Stimulated activated CD4-positive, alpha-beta T cell treated with anti-CD3 and anti-CD28 coated beads, Interleukin-2, amount 100 ng/mL, for 48 hours (primary cell): ENCODE results near the gene AQP6.

Source experiments
- DNase-seq, 2 donors: peaks; one replicate each; pipeline ENCODE4 v3.0.0-alpha.2; 2020

Gene AQP6, protein sequence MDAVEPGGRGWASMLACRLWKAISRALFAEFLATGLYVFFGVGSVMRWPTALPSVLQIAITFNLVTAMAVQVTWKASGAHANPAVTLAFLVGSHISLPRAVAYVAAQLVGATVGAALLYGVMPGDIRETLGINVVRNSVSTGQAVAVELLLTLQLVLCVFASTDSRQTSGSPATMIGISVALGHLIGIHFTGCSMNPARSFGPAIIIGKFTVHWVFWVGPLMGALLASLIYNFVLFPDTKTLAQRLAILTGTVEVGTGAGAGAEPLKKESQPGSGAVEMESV

DNA sequence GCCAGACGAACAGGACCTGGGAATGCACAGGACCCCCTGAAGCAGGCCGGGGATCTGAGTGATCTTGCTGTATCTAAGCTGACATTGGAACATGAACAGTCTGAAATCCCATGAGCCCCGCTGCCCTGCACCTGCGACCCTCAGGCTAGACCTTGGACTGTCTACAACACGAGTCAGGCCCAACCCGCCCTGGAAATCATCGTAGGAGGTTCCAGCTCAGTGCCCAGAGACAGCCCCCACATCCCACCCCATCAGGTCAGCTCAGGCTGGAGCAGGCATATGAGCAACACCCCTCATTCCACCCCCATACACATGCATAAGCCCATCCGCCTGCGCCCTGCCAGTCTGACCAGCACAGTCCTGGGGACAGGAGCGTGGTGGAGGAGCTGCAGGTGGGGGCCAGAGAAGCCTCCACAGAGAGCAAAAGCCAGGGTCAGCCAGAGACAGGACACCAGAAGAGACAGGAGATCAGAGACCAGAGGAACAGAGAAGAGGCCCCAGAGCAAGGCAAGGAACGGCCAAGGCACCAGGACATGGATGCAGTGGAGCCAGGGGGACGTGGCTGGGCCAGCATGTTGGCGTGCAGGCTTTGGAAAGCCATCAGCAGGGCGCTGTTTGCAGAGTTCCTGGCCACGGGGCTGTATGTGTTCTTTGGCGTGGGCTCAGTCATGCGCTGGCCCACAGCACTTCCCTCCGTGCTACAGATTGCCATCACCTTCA lies at the start of gene AQP6:
TSS of gene AQP6 (plus strand) at position 307 of the 720 bp plus-strand sequence. CDS start at position 534, 227 bp downstream.
- no peak for DNase-seq

DNA sequence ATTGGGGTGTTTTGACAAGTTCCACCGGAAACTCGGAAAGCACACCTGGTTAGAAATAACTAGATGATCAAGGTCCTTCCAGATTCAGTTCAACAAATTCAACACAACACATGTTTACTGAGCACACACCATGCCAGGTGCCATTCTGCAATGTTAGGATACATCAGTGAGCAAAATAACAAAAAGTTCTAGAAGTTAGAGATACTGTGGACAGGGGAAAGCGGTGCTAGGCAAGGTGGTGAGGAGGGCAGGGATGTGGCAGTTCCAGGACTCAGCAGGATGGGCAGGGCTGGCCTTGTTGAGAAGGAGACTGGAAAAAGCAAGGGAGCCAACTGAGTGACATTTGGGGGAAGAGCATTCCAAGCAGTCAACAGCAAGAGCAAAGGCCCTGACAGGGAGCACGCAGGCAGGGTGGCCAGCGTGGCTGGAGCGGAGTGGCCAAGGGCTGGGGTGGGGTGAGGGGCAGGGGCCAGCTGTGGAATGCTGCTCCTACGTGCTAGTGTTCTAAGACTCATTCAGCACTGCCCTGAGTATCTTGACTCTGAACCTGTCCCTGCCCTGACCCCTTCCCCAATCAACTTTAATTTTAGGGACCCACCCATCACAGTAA lies 49.6 kb upstream of the AQP6 start:
- DNase-seq: no peak

DNA sequence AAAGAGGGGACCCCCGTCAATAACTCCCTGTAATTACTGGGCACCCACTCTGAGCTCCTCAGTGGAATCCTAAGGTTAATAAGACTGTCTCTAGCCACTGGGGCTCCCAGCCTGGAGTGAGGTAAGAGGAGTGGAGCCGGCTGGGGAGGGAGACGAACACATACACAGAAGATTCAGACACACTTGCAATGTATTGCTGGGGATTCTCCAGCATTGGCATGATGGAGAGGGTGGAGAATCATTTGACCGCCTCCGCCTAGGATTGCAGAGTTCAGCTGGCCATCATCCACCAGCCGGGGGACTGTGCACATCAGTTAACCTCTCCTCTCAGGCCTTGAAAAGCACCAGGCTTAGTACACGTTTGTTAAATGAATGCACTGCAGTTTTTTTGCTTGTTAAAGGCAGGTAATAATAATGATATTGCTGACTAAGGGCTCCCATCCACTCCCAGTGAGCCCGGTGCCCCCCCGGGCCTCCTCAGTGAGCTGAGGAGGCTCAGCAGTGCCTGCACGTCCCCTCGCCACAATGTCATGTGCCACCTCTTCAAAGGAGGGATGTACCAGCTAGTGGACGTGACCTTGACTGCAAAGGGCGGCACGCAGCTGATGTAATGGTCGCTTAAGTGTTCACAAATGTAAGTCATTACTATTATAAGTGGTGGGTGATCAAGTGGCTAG lies 48.7 kb upstream of the AQP6 start:
- no peak for DNase-seq

DNA sequence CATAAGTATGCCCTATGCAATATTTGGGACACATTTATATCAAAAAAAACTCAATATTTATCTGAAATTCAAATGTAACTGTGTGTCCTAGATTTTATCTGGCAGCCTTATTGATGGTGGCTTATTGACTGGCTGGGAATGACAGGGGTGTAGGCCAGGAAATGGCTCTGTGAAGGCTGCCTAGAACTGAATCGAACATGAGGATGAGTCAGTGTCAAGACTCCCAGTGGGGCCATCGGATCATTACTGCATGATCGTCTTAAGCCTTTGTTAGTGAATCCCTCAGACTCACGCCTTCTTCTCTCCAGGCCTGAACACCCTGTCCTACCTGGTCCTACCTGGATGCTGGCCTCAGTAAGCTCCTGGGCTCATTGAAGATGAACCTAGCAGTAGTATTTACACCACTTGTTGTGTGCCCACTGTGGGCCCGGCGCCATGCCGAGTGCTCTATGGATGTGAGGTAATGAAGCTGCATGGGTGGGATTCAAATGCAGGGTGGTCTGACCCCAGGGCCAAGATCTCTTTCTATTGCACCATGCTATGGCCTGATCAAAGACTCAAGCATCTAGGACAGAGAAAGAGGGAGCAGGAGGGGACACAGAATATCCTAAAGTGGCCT lies 48.0 kb upstream of the AQP6 start:
- DNase-seq: no peak

DNA sequence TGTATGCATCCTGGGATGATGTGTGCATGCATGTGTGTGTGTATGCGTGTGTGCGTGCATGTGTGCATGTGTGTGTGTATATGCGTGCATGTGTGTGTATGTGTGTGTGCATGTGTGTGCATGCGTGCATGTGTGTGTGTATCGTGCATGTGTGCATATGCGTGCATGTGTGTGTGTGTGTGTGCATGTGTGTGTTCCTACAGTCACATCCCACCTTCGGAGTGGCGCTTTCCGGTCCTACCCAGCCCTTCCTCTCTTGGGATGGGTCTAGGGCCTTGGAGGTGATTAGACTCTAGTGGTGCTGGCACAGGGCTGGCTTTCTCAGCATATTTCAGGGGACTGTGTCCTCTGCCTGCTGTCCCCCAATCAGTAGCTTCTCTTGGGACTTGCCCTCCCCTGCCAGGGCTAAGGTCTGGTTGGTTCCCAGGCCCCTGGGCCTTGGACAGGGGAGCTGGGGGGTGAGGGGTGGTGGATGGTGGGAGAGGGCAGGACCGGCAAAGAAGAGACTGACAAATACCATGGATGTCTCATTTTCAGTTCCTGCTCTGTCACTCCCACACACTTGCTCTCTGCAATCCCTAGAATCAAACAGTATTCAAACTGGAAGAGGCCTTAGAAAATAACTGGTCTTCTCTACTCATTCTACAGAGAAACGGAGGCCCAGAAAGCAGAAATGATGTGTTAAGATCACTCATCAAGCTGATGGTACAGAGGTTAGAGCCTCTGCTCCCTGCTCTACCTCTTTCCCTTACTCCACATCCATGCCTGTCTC lies 47.1 kb upstream of the AQP6 start:
- DNase-seq: no peak

DNA sequence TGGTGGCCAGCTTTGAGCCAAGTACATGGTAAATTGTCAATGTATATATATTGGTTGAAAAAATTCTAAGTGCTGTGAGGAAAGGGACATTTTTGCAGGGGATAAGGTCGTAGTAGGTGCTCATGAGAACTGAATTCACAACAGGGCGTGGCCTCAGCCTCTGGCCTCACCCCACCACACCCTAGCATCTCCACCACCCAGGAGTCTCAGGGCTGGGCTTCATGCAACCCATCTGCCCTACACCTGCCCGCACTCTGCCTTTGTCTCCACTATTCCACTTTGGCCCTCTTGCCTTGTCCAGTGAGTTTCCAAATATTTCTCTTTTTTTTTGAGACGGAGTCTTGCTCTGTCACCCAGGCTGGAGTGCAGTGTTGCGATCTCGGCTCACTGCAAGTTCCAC lies 44.3 kb upstream of the AQP6 start:
- no peak for DNase-seq

DNA sequence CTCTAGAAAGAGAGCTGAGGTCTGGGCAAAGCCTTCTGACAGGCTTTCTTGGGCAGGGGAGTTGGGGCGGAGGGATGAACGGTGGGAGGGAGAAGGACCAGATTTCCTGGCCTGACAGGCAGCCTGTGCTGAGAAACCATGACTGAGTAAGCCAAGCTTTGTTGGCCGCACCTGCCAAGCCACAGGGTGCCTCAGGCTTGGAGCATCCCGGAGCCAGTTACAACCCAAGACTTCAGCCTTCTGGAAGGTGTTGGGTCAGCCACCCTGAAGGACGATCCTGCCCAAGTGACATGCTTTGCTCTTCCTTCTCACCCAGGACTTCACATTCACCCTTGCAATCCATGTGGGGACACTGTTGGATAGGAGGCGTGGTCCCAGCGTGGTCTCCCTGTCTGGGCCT lies 43.2 kb upstream of the AQP6 start:
- no peak for DNase-seq

DNA sequence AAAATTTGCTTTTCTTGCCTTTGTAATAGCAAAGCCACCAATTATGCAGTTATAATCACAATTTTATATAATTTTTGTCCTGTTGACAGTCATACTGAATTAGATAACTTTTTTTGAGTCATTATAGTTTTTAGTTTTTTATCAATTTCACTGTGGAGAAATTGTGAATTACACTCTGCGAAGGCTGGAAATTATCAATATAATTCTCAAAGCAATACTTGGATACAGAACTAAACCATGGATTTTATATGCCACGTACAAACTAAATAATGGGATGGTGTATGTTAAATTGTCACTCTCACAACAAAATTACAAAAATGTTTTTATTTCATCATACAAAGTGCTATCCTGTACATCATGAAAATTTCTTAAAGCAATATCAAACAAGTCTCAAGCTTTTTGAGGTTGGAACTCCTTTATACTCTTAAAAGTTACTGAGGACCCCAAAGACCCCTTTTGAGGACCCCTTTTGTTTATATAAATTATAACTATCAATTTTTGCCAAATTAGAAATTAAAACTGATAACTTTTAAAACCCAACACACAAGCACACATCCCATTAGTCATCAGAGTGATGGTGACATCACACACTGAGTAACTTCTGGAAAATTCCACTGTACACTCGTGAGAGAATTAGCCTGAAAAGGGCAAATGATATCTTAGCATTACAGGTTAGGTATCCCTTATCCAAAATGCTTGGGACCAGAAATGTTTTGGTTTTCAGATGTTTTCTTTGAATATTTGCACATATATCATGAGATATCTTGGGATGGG lies 42.0 kb upstream of the AQP6 start:
- no peak for DNase-seq

DNA sequence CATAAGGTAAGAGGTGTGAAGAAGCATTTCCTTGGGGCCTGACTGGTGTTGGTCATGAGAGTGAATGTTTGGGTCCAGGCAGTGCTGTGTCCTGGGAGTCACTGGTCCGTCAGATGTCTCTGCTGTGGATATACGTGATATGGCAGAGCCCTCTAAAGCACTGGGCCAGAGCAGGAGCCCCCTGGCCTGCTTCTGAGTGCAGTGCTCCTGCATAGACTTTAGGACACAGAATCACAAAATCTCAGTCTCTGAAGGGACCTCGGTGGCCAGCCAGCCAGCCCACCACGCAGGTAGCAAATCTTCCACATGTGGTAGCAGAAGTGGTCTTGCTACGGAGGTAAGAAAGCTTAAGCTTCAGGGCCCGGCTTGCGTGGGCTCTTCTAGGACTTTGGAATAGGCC lies 40.7 kb upstream of the AQP6 start:
- DNase-seq: no peak

DNA sequence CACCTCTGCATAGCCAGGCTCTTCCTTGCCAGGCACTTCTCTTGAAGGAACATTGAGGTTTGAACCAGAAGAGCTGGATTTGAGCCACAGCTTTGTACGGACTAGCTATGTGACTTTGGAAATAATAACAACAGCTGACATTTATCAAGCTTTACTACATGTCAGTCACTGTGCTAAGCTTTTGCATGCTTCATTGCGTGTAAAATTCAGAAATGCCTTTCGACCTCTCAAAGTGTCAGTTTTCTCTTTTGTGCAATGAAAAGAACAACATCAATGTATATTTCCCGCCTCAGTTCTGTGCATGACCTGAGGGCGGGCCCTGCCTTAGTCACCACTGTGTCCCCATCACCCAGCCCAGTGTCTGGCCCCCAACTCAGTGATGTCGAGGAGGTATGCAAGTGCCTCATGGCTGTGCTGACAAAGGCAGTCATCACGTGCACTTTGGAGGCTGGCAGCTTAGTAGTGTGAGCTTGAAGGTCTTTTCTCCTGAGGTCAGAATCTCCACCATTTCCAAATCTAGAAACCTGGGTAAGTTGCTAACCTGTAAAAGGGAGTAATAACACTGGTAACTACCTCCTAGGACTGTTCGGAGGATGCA lies 40.1 kb upstream of the AQP6 start:
- no peak for DNase-seq

DNA sequence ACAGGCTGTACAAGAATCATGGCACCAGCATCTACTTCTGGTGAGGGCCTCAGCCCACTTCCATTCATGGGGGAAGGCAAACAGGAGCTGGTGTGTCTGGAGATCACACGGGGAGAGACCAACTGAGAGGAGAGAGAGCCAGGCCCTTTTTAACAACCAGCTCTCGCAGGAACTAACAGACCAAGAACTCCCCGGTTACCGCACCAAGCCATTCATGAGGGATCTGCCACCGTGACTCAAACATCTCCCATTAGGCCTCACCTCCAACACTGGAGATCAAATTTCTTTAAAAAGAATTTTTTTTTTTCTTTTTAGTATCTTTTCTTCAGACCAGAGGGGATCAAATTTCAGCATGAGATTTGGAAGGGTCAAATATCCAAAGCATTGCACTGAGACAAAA lies 39.0 kb upstream of the AQP6 start:
- DNase-seq: no peak

DNA sequence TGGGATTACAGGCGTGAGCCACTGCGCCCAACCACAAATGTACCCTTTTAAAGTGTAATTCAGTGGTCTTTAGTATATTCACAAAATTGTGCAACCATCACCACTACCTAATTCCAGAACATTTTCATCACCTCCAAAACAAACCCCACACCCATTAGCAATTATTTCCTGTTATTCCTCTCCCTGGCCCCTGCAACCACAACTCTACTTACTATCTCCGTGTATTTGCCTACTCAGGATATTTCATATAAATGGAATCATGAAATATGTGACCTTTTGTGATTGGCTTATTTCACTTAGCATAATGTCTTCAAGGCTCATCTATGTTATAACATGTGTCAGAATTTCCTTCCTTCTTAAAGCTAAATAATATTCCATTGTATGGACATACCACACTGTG lies 38.2 kb upstream of the AQP6 start:
- DNase-seq: no peak

DNA sequence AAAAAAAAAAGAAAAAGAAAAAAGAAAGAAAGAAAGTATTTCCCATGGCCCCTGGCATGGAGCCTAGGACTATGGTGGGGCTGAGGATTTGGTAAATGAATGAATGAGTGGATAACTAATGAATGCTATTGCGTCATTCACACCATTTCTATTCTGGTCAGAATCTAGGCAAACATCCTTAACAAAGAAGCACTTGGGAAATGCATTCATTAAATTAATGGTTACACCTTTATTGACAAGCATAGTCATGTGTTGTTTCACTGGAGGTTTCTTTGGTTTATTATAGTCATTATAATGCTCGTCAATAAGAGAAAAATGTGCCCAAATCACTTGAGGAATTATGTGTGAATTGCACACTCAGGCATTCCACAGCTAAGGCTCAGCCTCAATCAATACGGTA lies 35.8 kb upstream of the AQP6 start:
- no peak for DNase-seq

DNA sequence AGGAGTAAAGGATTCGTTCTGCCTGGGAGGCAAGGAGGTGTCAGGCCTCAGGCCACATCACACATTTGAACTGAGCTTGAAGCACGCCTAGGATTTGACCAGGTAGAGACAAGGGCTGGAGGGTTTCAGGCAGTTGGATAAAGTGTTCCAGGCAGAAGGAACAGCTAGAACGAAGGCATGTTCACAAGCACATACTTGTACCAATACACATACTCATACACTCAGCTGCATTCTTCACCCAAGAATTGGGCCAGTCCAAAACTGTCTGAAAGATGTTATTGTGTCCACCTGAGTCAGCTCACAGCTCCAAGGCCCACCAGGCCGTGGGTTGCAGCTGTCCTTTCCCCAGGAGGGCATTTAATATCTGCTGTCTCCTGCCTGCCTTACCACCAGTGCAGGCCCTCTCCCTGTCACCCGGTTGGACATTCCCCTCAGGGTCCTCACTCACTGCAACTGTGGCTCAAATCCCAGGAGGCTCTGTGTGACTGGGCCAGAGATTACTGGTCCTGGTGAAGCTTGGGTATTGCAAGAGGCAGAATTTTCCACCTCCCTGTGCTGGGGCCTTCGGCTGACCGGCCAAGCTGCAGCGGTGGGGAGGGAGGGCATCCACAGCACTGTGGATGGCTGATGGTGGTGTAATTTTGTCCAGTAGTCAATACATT lies 35.0 kb upstream of the AQP6 start:
- DNase-seq: no peak

DNA sequence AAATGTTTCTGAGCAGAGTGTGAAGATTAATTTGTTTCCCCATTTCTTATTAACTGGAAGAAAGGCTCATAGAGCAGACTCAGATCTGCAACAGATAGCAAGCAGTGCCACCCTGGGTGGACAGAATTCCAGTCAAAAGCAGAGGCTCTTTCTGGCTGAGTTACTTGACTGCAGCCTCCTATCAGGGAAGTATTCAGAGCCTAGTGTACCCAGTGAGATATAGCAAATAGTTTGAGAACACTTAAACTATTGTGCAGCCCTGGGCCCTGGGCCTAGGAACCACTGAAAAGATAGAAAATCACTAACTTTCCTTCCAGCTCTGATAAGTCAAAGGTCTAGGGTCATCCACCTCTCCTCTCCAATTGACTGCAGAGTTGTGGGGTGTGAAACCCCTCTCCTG lies 33.4 kb upstream of the AQP6 start:
- DNase-seq: no peak

DNA sequence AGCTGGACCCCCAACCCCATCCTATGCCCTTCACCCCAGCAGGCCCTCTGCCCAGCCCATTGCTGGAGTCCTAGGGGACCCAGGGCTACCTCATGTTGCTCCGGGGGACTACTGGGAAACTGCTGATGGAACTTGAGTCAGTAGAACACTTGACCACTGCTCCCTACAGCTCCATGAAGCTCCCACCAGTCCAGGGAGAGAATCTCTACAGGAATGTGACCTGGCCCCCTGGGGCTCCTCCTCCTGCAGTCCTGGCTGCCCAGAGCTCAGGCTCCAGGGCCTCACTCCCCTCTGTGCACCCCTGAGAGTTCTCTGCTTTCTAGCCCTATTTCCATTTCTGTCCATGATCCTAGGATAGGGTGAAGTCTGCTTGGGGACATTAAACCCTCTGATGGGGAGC lies 33.0 kb upstream of the AQP6 start:
- DNase-seq: no peak

DNA sequence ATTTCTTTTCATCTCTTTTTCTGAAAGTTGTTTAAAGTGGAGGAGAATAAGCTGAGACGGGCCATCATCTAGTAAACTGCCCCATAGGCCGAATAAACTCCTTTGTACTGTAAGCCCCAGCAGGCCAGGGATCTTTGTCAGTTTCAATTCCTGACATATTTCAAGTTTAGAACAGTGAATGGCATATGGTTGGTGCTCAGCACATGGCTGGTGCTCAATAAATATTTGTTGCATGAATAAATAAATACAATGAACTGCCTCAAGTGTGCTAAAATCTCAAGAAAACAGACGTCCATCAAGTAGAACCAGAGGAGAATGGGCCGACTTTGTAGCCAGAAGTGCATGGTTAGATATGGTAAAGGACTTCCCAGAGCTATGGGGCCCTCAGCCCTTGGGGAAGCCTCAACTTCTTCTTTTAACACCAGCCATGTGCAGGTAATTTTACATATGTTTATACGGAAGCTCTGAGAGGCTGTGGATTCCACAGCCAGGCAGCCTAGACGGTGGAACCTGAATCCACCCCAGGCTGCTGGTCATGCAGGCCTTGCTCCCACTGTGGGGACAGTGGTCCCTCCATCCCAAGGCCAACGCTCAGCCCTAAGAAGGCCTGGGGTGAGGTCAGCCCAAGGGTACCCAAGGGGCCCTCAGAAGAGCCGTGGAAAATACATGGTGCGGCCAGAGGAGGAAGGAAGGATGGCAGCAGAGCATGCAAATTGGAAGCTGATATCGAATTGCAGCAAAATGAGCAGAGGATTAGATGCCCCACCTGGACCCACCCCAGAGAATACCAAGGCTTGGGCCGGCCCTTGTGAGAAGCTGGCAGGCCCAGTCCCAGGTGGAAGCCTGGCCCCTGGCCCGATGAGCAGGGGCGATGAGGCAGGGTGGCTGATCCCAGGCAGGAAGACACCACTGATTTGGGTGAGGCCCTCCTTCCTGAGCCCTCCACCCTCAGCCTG lies 30.9 kb upstream of the AQP6 start:
- DNase-seq: no peak

DNA sequence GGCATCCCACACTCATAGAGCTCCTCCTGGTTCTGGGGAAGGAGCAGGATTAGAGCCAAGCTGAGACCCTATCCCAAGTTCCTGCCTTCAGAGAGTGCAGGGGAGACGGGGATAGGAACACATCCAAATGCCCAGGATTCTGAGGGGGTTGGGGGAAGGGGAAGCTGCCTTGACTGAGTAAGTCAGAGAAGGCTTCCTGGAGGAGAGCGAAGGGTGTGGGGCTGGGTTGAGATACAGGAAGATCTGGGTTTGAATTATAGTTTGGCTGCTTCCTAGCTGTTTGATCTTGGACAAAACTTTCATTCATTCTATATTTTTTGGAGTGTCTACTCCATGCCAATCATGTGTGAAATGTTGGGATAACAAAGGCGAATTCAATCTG lies 30.2 kb upstream of the AQP6 start:
- no peak for DNase-seq

DNA sequence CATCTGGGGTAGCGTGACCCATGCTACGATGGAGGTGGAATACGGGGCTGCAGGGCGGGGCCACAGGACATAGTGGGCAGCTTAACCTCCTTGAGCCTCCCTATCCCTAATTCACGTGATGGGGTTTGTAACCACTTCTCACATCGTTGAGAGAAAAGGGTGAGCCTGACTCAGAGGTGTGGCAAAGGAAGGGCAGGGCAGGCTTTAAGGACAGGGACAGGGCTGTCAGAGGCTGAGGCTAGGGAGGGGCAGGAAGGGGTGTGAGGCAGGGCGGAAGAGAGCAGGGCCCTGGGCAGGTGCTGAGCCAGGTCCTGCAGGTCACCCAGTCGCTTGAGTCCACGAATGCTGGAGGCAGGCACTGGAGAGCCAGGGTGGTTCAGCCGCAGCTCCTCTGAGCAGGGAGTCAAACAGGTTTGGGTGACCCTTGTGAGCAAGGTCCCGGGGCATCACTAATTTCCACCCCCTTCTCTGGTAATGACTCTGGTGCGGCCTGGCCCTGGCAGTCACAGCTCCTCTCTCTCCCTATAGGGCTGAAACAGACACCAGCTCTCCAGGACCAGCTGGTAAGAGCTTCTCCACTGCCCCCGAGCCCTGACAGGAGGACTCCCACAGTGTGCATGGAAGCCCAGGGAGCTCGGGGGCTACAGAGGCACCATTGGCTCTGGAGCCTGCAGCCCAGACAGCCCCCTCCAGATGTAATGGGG lies 29.7 kb upstream of the AQP6 start:
- no peak for DNase-seq
